ENCODE measurements around the gene CCL3.

DNA sequence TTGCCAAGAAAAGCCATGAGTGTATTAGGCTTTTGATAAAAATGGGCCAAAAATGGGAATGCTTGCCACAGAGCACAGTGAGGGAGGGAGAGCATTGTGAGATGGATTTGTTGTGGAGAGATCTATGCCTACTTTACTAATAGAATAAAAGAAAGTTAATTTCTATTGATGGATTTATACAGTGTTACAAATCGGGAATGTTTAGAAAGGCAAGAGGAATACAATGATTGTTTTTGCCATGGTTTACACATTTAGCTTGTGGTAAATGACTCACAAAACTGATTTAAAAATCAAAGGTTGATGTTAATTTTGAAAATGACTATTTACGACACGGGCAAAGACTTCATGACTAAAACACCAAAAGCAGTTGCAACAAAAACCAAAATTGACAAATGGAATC lies 30.3 kb upstream of the CCL3 start:
- TF ChIP-seq, protein P1, sequence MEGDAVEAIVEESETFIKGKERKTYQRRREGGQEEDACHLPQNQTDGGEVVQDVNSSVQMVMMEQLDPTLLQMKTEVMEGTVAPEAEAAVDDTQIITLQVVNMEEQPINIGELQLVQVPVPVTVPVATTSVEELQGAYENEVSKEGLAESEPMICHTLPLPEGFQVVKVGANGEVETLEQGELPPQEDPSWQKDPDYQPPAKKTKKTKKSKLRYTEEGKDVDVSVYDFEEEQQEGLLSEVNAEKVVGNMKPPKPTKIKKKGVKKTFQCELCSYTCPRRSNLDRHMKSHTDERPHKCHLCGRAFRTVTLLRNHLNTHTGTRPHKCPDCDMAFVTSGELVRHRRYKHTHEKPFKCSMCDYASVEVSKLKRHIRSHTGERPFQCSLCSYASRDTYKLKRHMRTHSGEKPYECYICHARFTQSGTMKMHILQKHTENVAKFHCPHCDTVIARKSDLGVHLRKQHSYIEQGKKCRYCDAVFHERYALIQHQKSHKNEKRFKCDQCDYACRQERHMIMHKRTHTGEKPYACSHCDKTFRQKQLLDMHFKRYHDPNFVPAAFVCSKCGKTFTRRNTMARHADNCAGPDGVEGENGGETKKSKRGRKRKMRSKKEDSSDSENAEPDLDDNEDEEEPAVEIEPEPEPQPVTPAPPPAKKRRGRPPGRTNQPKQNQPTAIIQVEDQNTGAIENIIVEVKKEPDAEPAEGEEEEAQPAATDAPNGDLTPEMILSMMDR (IDR thresholded peaks at IDR 0.05; ENCODE audit: insufficient read depth, low read length, poor library complexity, severe bottlenecking): no peak
- TF ChIP-seq EZH2phosphoT487 (conservative IDR thresholded peaks at IDR 0.05; ENCODE audit: low read length): no peak
